ENCODE results near the gene ZNF484.
"Not testable (repeated sequence)": the region's sequence is repeated elsewhere in the genome, so short reads cannot be mapped to it uniquely, and the experiment has no call there.

Gene ZNF484

DNA sequence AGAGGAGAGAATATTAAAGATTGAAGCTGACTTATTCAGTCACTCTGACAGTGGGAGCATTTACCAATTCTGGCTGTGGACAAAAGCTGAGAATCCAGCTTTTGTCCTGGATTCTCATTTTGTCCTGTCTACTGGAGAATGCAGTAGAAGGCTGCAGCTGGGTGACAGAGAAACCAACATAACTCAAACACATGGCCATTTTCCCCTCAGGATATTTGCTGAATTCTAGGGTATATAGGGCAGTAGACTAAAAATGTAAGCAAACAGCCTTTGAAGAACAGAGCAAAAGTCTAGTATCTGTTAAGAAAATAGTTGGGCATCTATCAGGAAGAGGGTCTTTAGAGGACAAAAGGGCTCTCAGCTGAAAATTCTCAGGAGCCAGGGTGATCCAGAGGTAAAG, 20.6 kb downstream of the ZNF484 start:
- no peak for DNase-seq

- DNase-seq = no peak
Observed at GRCh38 chr9:92853716-92854115, 24.1 kb downstream of the ZNF484 start.

- no peak for DNase-seq
Observed at GRCh38 chr9:92850898-92851297, 26.9 kb downstream of the ZNF484 start.

DNA sequence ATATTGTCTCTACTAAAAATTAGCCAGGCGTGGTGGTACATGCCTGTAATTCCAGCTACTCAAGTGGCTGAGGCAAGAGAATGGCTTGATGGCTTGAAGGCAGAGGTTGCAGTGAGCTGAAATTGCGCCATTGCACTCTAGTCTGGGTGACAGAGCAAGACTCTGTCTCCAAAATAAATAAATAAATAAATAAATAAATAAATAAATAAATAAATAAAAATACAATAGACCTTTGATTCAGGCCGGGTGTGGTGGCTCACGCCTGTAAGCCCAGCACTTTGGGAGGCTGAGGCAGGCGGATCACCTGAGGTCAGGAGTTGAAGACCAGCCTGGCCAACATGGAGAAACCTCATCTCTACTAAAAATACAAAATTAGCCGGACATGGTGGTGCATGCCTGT, 29.1 kb downstream of the ZNF484 start:
- DNase-seq = not testable (repeated sequence)

DNA sequence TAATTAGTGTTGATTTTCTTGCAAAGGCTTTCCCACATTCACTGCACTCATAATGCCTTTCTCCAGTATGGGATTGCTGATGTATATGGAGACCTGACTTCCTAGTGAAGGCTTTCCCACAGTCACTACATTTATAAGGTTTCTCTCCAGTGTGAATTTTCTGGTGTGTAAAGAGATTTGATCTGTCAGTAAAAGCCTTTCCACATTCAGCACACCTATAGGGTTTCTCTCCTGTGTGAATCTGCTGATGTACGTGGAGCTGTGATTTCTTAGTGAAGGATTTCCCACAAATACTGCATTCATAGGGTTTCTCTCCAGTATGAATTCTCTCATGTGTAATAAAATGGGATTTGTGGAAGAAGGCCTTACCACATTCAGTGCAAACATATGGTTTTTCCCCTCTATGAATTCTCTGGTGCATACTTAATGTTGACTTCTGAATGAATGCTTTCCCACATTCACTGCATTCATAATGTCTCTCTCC, 31.1 kb downstream of the ZNF484 start:
- DNase-seq = no peak

DNA sequence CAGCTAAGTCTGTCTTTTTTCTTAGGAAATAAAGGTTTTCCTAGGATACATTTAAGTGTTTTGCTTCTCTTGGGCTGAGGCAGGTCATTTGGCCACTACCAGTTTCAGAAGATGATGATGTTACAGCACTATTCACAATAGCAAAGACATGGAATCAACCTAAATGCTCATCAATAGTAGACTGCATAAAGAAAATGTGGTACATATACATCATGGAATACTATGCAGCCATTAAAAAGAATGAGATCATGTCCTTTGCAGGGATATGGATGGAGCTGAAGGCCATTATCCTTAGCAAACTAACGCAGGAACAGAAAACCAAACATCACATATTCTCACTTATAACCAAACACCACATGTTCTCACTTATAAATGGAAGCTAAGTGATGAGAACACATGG, 39.4 kb downstream of the ZNF484 start:
- DNase-seq = not testable (repeated sequence)

DNA sequence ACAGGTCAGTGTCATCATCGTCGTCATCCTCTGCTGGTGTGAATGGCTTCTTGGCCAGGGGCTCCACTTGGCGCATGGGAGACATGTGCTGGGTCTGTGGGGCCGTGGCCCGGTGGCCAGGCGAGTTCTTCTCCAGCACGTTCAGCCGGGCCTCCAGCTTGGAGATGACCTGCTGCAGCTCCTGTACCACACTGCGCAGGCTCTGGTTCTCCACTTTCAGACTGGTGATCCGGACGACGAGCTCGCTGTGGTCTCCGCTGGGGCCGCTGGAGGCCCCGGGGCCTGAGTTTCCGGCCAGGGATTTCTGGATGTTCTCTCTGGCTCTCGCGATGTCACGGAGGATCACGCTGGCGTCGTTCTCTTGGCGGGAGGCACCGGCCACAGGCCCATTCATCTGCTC, 40.6 kb downstream of the ZNF484 start:
- DNase-seq = no peak

GRCh38 chr9:92829420-92829819, 48.4 kb downstream of the ZNF484 start:
- no peak for DNase-seq

- not testable (repeated sequence) for DNase-seq
Observed at GRCh38 chr9:92825065-92825464, 52.8 kb downstream of the ZNF484 start.

DNA sequence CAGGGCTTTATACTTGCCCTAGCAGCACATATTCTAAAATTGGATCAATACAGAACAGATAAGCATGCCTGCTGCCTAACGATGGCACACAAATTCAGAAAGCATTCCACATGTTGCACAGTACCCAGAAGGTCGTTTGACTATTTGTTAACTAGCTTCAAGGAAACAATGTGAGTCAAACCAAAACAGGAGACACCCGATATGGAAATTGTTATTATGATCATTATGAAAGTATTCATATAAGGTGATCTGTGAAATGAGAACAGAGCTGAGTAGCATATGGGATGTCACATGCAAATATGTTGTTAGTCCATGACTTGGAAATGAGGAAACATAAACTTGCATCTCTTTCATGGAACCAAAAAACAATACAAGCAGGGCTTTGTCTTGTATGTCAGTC, 56.9 kb downstream of the ZNF484 start:
- DNase-seq = no peak

DNA sequence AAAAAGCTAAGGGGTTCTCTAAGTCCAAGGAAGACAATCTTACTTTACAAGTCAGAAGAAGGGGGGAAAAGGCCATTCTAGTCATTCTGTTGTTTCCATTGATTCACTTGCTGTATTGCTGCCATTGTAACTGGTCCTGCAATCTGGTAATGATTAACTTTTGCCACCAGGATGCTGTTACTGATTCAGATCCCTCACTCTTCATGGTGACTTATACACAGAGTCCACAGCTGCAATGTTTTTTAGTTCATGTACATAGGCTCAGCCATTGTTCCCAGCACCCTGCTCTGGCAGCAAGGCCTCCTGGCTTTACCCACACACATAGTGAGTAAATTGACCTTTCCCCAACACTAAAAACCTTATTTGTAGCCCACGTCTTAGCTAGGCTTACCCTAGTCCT, 57.9 kb downstream of the ZNF484 start:
- not testable (repeated sequence) for DNase-seq

DNA sequence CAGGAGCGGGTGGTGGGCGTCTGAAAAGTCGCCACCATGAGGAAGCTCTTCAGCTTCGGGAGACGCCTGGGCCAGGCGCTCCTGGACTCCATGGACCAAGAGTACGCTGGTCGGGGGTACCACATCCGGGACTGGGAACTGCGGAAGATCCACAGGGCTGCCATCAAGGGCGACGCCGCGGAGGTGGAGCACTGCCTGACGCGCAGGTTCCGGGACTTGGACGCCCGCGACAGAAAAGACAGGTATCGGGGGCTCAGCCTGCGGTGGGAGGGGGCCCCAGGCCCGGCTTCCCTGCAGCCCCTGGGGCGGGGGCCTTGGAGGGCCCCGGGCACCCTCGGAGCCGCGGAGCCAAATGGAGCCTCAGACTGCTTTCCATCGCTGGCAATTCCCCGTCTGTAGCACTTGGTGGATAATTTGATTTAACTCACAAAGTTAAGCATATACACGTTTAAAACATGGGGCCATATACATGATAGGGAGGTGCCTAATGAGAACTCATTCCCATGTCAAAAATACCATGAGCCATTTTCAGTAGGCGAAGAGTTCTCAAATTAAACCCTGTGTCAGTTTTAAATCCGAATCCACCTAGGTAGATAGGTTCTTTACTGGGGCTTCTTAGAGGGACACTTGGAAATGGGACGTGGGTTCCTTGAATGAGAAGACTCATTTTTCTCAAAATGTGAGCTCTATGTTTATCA, 68.1 kb downstream of the ZNF484 start:
- DNase-seq = not testable (repeated sequence)

GRCh38 chr9:92808726-92809451, 68.9 kb downstream of the ZNF484 start:
- DNase-seq = peak; percentile 20

DNA sequence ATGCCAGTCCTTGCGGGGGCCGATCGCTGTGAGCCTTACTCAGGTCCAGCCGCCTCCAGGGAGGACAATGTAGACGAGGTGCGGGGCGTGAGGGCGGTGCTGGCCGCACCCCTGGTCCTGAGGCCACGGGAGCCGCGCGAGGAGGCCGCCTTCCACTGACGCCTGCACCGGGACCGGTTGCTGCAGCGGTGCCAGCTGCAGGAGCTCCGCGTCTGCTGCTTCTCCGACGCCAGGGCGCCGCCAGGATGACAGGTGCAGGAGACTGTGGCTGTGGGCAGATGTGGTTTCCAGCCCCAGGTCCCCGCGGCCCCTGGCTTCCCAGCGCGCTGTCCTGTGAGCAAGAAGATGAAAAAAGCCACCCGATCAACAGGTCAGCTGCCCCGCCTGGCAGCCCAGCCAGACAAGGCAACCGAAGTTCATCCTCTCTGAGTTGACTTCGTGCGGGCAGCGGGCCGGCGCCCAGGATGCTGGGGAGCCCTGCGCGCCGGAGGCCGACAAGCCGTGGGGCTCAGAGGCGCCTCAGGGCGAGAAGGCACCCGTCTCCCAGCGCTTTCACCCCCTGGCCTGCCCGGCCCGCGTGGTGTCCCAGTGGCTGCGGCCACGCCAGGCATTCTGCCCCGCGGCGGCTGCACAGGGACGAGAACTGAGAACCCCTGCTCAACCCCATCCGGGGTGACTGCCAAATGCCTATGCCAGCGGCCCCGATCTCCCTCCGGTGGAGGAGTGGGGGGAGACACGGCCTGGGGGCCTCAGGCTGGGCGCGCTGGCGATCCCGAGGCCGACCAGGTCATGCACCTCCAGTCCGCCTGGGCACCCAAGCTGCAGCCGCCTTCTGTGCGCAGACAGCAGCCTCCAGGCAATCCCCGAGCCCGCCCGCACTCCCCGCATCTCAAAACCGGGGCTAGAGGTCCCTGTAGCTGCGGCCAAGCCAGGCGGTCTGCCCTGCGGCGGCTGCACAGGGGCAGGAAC, 69.8 kb downstream of the ZNF484 start:
- no peak for DNase-seq

GRCh38 chr9:92807031-92807756, 70.6 kb downstream of the ZNF484 start:
- DNase-seq = no peak

- no peak for DNase-seq
Observed at GRCh38 chr9:92804727-92805126, 73.1 kb downstream of the ZNF484 start.

DNA sequence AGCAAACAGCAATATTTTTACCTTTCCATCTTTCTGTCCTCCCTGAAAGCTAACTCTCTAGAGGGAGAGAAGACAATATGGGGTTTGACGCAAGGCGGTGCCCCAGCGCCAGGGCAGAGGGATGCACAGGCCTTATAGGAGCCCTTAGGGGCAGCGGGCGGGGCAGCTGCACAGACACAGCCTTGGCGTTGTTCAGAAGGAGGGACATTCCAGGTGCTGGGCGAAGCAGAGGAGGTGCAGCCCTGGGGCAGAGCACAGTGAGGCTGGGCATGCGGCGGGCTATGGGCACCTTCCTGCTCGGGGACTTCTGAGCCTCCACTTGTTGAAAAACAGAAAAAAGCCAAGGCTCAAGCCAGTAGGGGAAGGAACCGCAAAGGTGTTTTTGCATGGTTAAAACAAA, 79.5 kb downstream of the ZNF484 start:
- DNase-seq = no peak

GRCh38 chr9:92796337-92796804, 81.5 kb downstream of the ZNF484 start:
- not testable (repeated sequence) for DNase-seq

GRCh38 chr9:92795598-92796336, 82.1 kb downstream of the ZNF484 start:
- no peak for DNase-seq
